Suprapubic skin (tissue), 4 donors: Measurements from ENCODE around the gene EGFR.

Source experiments
- CTCF ChIP-seq, 2 donors: fragments of 200-600 bp in 1 of 2; fragments of 450-650 bp in 1 of 2; sonication (generic) in 1 of 2; IDR thresholded peaks; one replicate each; pipeline ENCODE4 v1.5.1; 2016 to 2019; ENCODE audit warnings: antibody characterized with exemption in 2 of 2, mild to moderate bottlenecking in 1 of 2, moderate library complexity in 1 of 2
- EP300 ChIP-seq: sonication (generic); formaldehyde crosslinking; IDR thresholded peaks from one replicate; pipeline ENCODE4 v1.6.1; 2017; ENCODE audit warnings: antibody characterized with exemption
- POLR2A ChIP-seq, 2 donors: fragments of 450-650 bp; IDR thresholded peaks; one replicate each; pipeline ENCODE4 v1.6.1; 2017; ENCODE audit warnings: antibody characterized with exemption in 2 of 2, mild to moderate bottlenecking in 2 of 2, moderate library complexity in 2 of 2
- POLR2AphosphoS5 ChIP-seq, 3 donors: sonication (generic); formaldehyde crosslinking; IDR thresholded peaks; one replicate each; pipeline ENCODE4 v1.6.1; 2017; ENCODE audit warnings: antibody characterized with exemption in 3 of 3

- TF ChIP-seq POLR2AphosphoS5 (IDR thresholded peaks at IDR 0.05) (no peak), EP300 (no peak), CTCF (IDR thresholded peaks at IDR 0.05) (no peak), POLR2A (IDR thresholded peaks at IDR 0.05) (no peak)
Measured at GRCh38 chr7:55070854-55071253, 52.0 kb downstream of the EGFR start.
